Cerebellar cortex (tissue), 1 donor: ENCODE results near the gene URB1.

Experiments used
- DNase-seq: peaks from one replicate; pipeline ENCODE4 v3.0.0-alpha.2; 2015; ENCODE audit warnings: low spot score

Gene URB1

DNA sequence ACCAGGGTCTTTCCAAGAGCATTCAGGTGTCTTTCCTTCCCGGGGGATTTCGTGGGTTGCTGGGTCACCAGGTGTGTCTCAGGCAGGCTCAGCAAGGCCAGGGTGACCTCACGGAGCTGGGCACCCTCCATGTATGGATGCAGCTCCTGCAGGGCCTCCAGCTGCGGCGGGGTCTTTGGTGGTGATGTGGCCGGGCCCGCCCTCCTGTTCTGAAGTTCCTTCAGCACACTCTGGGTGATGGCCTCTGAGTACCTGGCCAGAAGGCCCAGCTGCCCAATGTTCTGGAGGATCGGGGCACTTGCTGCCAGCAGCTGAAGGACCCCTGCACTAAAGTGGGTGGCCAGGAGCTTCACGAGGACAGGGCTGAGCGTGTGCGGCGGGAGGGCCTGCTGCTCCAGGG is 45.5 kb downstream of the URB1 start:
- no peak for DNase-seq

- DNase-seq = no peak
These were observed 45.9 kb downstream of the URB1 start for GRCh38 chr21:32346951-32347350.

GRCh38 chr21:32340863-32341848 is 51.7 kb downstream of the URB1 start:
- DNase-seq = no peak

GRCh38 chr21:32338209-32338921 is 54.4 kb downstream of the URB1 start:
- no peak for DNase-seq

GRCh38 chr21:32337206-32337605 is 55.6 kb downstream of the URB1 start:
- no peak for DNase-seq

DNA sequence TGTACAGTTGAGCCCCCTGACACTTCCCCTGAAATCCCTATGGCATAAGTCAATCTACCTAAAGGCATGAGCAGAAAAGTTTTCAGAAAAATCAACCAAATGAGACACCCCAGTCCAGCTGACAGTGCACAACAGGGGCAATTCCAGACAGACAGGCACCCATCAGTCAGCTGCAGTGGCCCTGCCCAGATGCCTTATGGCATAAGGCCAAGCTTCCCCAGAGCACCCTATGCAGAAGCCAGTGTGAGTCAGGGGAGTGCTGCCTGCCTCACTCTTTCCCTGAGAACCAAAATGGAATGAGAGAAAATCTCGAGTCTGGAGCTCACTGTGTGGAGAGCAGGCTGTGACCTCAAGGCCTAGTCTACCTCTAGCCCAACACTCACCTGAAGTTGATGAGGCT is 56.1 kb downstream of the URB1 start:
- DNase-seq = no peak

- DNase-seq = peak; percentile 6
These were observed 56.9 kb downstream of the URB1 start for GRCh38 chr21:32335601-32336575.

- DNase-seq = peak; percentile 83
These were observed 57.8 kb downstream of the URB1 start for GRCh38 chr21:32334980-32335531.

- no peak for DNase-seq
These were observed 58.7 kb downstream of the URB1 start for GRCh38 chr21:32333953-32334673.

- DNase-seq = no peak
These were observed 60.3 kb downstream of the URB1 start for GRCh38 chr21:32332463-32332951.

- no peak for DNase-seq
These were observed 61.1 kb downstream of the URB1 start for GRCh38 chr21:32331444-32332305.

GRCh38 chr21:32330784-32331311 is 62.0 kb downstream of the URB1 start:
- DNase-seq = no peak

- no peak for DNase-seq
These were observed 63.0 kb downstream of the URB1 start for GRCh38 chr21:32329776-32330175.

- DNase-seq = no peak
These were observed 63.5 kb downstream of the URB1 start for GRCh38 chr21:32329331-32329730.

DNA sequence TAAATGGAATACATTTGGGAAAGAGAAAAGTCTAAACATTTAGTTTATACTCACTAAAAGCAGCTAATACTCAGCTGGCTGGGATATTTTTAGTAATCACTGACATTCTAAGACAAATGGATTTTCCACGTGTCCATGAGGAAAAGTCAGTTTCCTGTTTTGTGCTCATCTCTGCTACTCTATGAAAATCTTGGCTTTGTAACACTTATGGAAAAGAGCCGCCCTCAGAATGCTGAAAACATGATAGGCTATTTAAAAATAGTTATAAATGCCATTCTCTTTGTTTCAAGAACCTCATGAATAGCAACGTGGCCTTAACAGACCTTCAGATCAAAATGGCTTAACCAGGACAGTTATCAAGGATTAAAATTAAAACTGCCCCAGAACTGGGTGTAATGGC is 64.2 kb downstream of the URB1 start:
- no peak for DNase-seq

- no peak for DNase-seq
These were observed 67.1 kb downstream of the URB1 start for GRCh38 chr21:32325706-32326105.

DNA sequence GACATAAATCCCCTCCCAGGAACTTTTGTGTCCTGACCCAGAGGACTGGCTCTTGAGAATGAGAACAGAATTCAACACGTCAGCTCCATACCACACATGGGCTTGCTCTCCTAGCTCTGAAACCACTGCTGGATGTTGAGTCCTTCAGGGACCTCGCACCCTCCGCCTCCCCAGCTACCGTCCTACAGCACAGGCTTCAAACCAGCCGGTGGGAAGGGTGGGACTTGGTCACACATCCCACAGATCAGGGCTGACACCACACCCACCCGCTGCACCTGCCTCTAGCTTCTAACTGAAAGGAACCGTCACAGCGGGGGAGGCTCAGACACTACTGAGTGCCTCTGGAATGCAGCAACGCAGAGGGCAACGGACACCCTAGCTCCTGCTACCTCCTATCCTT is 70.1 kb downstream of the URB1 start:
- DNase-seq = no peak

DNA sequence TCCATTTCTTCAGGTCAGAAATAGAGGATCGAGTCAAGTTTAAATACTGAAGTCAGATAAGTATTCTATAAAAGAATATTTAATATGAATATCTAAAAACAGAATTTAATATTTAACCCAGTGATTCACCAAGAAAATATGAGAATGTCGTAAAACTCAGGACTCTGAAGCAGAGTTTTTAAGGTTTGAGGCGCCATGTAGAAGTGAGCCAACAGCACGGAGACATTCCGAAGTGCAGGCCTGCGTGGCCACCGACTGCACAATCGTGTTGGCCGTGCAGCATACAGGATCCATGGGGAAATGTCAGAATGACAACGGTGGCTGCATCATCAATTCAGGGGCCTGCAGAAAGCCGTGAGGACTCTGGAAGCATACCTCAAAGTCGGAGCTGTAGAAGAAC is 70.7 kb downstream of the URB1 start:
- DNase-seq = no peak

- no peak for DNase-seq
These were observed 71.3 kb downstream of the URB1 start for GRCh38 chr21:32321480-32321879.

- DNase-seq = no peak
These were observed 72.1 kb downstream of the URB1 start for GRCh38 chr21:32320726-32321125.
